DOHH2 (cell line): ENCODE results near the gene CAPN11.

Source experiments
- CTCF ChIP-seq: fragments of 200-600 bp; sonication (generic); IDR thresholded peaks from one replicate; pipeline ENCODE4 v1.5.1; 2014; ENCODE audit warnings: antibody characterized with exemption, mild to moderate bottlenecking, low read depth, low read length; ENCODE audit not compliant: poor library complexity, severe bottlenecking
- EZH2phosphoT487 ChIP-seq: fragments of 200-600 bp; sonication (generic); IDR thresholded peaks from 2 replicates; pipeline ENCODE4 v1.6.1; 2017; ENCODE audit warnings: borderline replicate concordance, mild to moderate bottlenecking, antibody characterized with exemption, low read length, moderate library complexity, mixed read lengths

GRCh38 chr6:44201200-44201599, 42.6 kb downstream of the CAPN11 start:
- TF ChIP-seq CTCF (no peak), EZH2phosphoT487 (no peak)
